Esophagus muscularis mucosa (tissue), 4 donors: ENCODE measurements around the gene MDK.

ENCODE experiments used
- CTCF ChIP-seq, 3 experiments: fragments of 200-600 bp in 2 of 3; fragments of 450-650 bp in 1 of 3; sonication (generic) in 2 of 3; IDR thresholded peaks; one replicate each; pipeline ENCODE4 v1.5.1; 2017 to 2019; ENCODE audit warnings: antibody characterized with exemption in 3 of 3, mild to moderate bottlenecking in 2 of 3, moderate library complexity in 1 of 3
- EP300 ChIP-seq: sonication (generic); formaldehyde crosslinking; IDR thresholded peaks from one replicate; pipeline ENCODE4 v1.6.1; 2017; ENCODE audit warnings: antibody characterized with exemption
- POLR2A ChIP-seq: fragments of 450-650 bp; IDR thresholded peaks from one replicate; pipeline ENCODE4 v1.6.1; 2017; ENCODE audit warnings: antibody characterized with exemption, moderate library complexity, mild to moderate bottlenecking, low read depth
- POLR2AphosphoS5 ChIP-seq, 2 donors: sonication (generic); formaldehyde crosslinking; IDR thresholded peaks; one replicate each; pipeline ENCODE4 v1.6.1; 2017; ENCODE audit warnings: antibody characterized with exemption in 2 of 2

- TF ChIP-seq POLR2A (no peak), CTCF (IDR thresholded peaks at IDR 0.05) (no peak), POLR2AphosphoS5 (IDR thresholded peaks at IDR 0.05) (no peak), EP300 (no peak)
Measured at GRCh38 chr11:46414879-46415278, 33.4 kb downstream of the MDK start.
